Neuronal stem cell (in vitro differentiated cells): ENCODE data around the gene MTTP.

ENCODE experiments used
- DNase-seq: peaks from one replicate; pipeline ENCODE4 v3.0.0-alpha.2; 2013; ENCODE audit warnings: low spot score
- H2AFZ ChIP-seq: one replicate; pipeline ENCODE4 v1.6.1; 2013; ENCODE audit warnings: mild to moderate bottlenecking, low read length, inconsistent platforms
- H2AK5ac ChIP-seq: 2 replicates; pipeline ENCODE4 v1.6.1; 2013; ENCODE audit warnings: low read depth, mild to moderate bottlenecking, inconsistent platforms, low read length, moderate library complexity, mixed read lengths
- H2BK120ac ChIP-seq: 2 replicates; pipeline ENCODE4 v1.6.1; 2013; ENCODE audit warnings: low read depth, mild to moderate bottlenecking, inconsistent platforms, low read length, moderate library complexity, mixed read lengths
- H2BK12ac ChIP-seq: one replicate; pipeline ENCODE4 v1.6.1; 2013; ENCODE audit warnings: low read length, inconsistent platforms
- H2BK15ac ChIP-seq: 2 replicates; pipeline ENCODE4 v1.6.1; 2013; ENCODE audit warnings: mild to moderate bottlenecking, low read length, inconsistent platforms, mixed read lengths
- H2BK5ac ChIP-seq: one replicate; pipeline ENCODE4 v1.6.1; 2013; ENCODE audit warnings: inconsistent platforms, mild to moderate bottlenecking, low read length, moderate library complexity
- H3K14ac ChIP-seq: one replicate; pipeline ENCODE4 v1.6.1; 2013; ENCODE audit warnings: low read length, inconsistent platforms
- H3K18ac ChIP-seq: 2 replicates; pipeline ENCODE4 v1.6.1; 2013; ENCODE audit warnings: low read length, inconsistent platforms
- H3K23ac ChIP-seq: 2 replicates; pipeline ENCODE4 v1.6.1; 2013; ENCODE audit warnings: low read depth, mild to moderate bottlenecking, mixed read lengths, low read length, inconsistent platforms; ENCODE audit not compliant: poor library complexity
- H3K27ac ChIP-seq: replicated peaks from 3 replicates; pipeline ENCODE4 v1.5.1; 2013; ENCODE audit warnings: low read length, inconsistent platforms
- H3K27me3 ChIP-seq, 3 experiments: 2 replicates each; pipeline ENCODE4 v1.6.1; 2013; ENCODE audit warnings: low read length in 3 of 3, mild to moderate bottlenecking in 2 of 3, inconsistent platforms in 1 of 3, low read depth in 1 of 3, mixed read lengths in 1 of 3, moderate library complexity in 1 of 3; ENCODE audit not compliant: control insufficient read depth in 3 of 3, insufficient read depth in 3 of 3
- H3K36me3 ChIP-seq, 2 donors: replicated peaks in 1 of 2; 2 replicates each; pipeline ENCODE4 v1.6.1; 2013; ENCODE audit warnings: low read length in 2 of 2; ENCODE audit not compliant: control insufficient read depth in 2 of 2, insufficient read depth in 2 of 2
- H3K4ac ChIP-seq: 2 replicates; pipeline ENCODE4 v1.6.1; 2013; ENCODE audit warnings: inconsistent platforms, mild to moderate bottlenecking, low read length, moderate library complexity
- H3K4me1 ChIP-seq, 2 donors: 1 replicate in 1 of 2; 2 replicates in 1 of 2; pipeline ENCODE4 v1.6.1; 2013; ENCODE audit warnings: low read length in 2 of 2, low read depth in 1 of 2; ENCODE audit not compliant: control insufficient read depth in 2 of 2, insufficient read depth in 1 of 2
- H3K4me2 ChIP-seq: one replicate; pipeline ENCODE4 v1.6.1; 2013; ENCODE audit warnings: mild to moderate bottlenecking, low read length, inconsistent platforms; ENCODE audit not compliant: insufficient read depth, poor library complexity, severe bottlenecking
- H3K4me3 ChIP-seq, 2 donors: 2 replicates each; pipeline ENCODE4 v1.5.1; 2013; ENCODE audit warnings: low read length in 2 of 2, mild to moderate bottlenecking in 2 of 2, inconsistent platforms in 1 of 2, moderate library complexity in 1 of 2
- H3K79me1 ChIP-seq: one replicate; pipeline ENCODE4 v1.6.1; 2013; ENCODE audit warnings: low read depth, mild to moderate bottlenecking, inconsistent platforms, low read length, moderate library complexity
- H3K9ac ChIP-seq: one replicate; pipeline ENCODE4 v1.6.1; 2013; ENCODE audit warnings: mild to moderate bottlenecking, low read depth, low read length, inconsistent platforms; ENCODE audit not compliant: poor library complexity
- H3K9me3 ChIP-seq, 2 donors: replicated peaks in 1 of 2; 2 replicates each; pipeline versions ENCODE3 to v1.6.1; 2013; ENCODE audit warnings: low read length in 2 of 2, mild to moderate bottlenecking in 2 of 2, inconsistent platforms in 1 of 2, low read depth in 1 of 2, mixed read lengths in 1 of 2, moderate library complexity in 1 of 2; ENCODE audit not compliant: control insufficient read depth in 2 of 2, insufficient read depth in 1 of 2
- H4K8ac ChIP-seq: one replicate; pipeline ENCODE4 v1.6.1; 2013; ENCODE audit warnings: low read depth, mild to moderate bottlenecking, inconsistent platforms, low read length, moderate library complexity
- H4K91ac ChIP-seq: one replicate; pipeline ENCODE4 v1.6.1; 2013; ENCODE audit warnings: low read length, low read depth, mild to moderate bottlenecking, inconsistent platforms; ENCODE audit not compliant: poor library complexity
- WGBS, 2 donors: extraction: QIAGEN DNeasy Blood & Tissue Kit; methylation state at CpG; one replicate each; pipeline ENCODE4 v1.1.7; 2013; ENCODE audit warnings: missing lambda C conversion rate in 2 of 2, mixed read lengths in 1 of 2; ENCODE audit not compliant: insufficient read length in 2 of 2, insufficient replicate concordance in 1 of 2; ENCODE audit errors: extremely low coverage in 2 of 2; 5-methylcytosine and 5-hydroxymethylcytosine counted together

The MTTP gene

GRCh38 chr4:99552872-99553271, 21.8 kb upstream of the MTTP start:
- Histone ChIP-seq H2BK5ac (no peak overlapping the region), H3K79me1 (no peaks in the 10 kb centered on the region), H4K8ac (no peak overlapping the region), H3K18ac (no peak overlapping the region), H2AK5ac (no peak overlapping the region), H3K9me3 (no peaks in the 10 kb centered on the region), H3K14ac (no peak overlapping the region), H2BK12ac (no peak overlapping the region), H4K91ac (no peak overlapping the region), H3K4ac (no peak overlapping the region), H2AFZ (no peak overlapping the region), H3K23ac (no peak overlapping the region), H3K27ac (no peak overlapping the region), H3K36me3 (peaks cover 0 to 2% of the 10 kb centered on the region in 2 donors), H3K4me3 (no peak overlapping the region), H2BK120ac (no peak overlapping the region), H3K27me3 (no peaks in the 10 kb centered on the region), H3K4me2 (no peak overlapping the region), H3K4me1 (no peaks in the 10 kb centered on the region), H3K9ac (no peak overlapping the region), H2BK15ac (no peak overlapping the region)
- WGBS, 2 donors, result no CpG with 5 or more reads among the region's 2 CpGs
- no peak for DNase-seq

GRCh38 chr4:99563310-99564186, 11.1 kb upstream of the MTTP start, which contains the start of gene TRMT10A:
Gene TRMT10A, minus strand, starts transcription at chr4:99564039. Its CDS starts 4,701 bp downstream, at chr4:99559338.
- Histone ChIP-seq H2AK5ac (no peak within 1 kb of the TSS), H2BK120ac (no peak within 1 kb of the TSS), H2BK15ac (no peak within 1 kb of the TSS), H3K9ac (peak within 1 kb of the TSS; percentile 79), H3K4me1 (no peaks in the 10 kb centered on the region), H3K4me3 (peak within 1 kb of the TSS; percentile 84 to 97), H3K4ac (no peak within 1 kb of the TSS), H2BK12ac (no peak within 1 kb of the TSS), H3K9me3 (no peaks in the 10 kb centered on the region), H3K23ac (peak within 1 kb of the TSS; percentile 85), H2BK5ac (peak within 1 kb of the TSS; percentile 94), H4K8ac (no peak within 1 kb of the TSS), H4K91ac (no peak within 1 kb of the TSS), H3K27ac (peak within 1 kb of the TSS; percentile 92), H3K36me3 (no peaks in the 10 kb centered on the region), H3K14ac (no peak within 1 kb of the TSS), H3K27me3 (no peaks in the 10 kb centered on the region), H3K79me1 (no peaks in the 10 kb centered on the region), H3K18ac (peak within 1 kb of the TSS; percentile 97), H3K4me2 (peak within 1 kb of the TSS; percentile 51), H2AFZ (peak within 1 kb of the TSS; percentile 95)
- DNase-seq, result peak; percentile 95
- no CpG with 5 or more reads among the region's 48 CpGs for whole genome bisulfite sequencing, 2 donors

GRCh38 chr4:99564921-99565320, 9.7 kb upstream of the MTTP start:
- no peak overlapping the region for H3K27ac ChIP-seq
- no peak overlapping the region for H3K14ac ChIP-seq
- H3K23ac ChIP-seq, result no peak overlapping the region
- no peak overlapping the region for H2AK5ac ChIP-seq
- no peak for DNase-seq
- H3K4me2 ChIP-seq, result no peak overlapping the region
- H2BK15ac ChIP-seq, result no peak overlapping the region
- H3K9ac ChIP-seq, result no peak overlapping the region
- no peak overlapping the region for H3K4me3 ChIP-seq
- H3K18ac ChIP-seq, result no peak overlapping the region
- H3K4ac ChIP-seq, result no peak overlapping the region
- H2BK12ac ChIP-seq, result no peak overlapping the region
- H4K8ac ChIP-seq, result no peak overlapping the region
- H3K9me3 ChIP-seq, result no peaks in the 10 kb centered on the region
- H2AFZ ChIP-seq, result peak overlapping the region; percentile 95
- H4K91ac ChIP-seq, result no peak overlapping the region
- no peaks in the 10 kb centered on the region for H3K36me3 ChIP-seq
- H2BK120ac ChIP-seq, result no peak overlapping the region
- H2BK5ac ChIP-seq, result no peak overlapping the region
- H3K27me3 ChIP-seq, result no peaks in the 10 kb centered on the region
- H3K4me1 ChIP-seq, result no peaks in the 10 kb centered on the region
- H3K79me1 ChIP-seq, result no peaks in the 10 kb centered on the region

- H3K18ac ChIP-seq, result no peak overlapping the region
- no peak for DNase-seq
- H3K23ac ChIP-seq, result no peak overlapping the region
- no peak overlapping the region for H3K14ac ChIP-seq
- H2BK5ac ChIP-seq, result no peak overlapping the region
- H3K4me2 ChIP-seq, result no peak overlapping the region
- H4K8ac ChIP-seq, result no peak overlapping the region
- no peak overlapping the region for H3K27ac ChIP-seq
- no peak overlapping the region for H2BK120ac ChIP-seq
- no peaks in the 10 kb centered on the region for H3K27me3 ChIP-seq
- H3K4me3 ChIP-seq, result no peak overlapping the region
- no peak overlapping the region for H3K4ac ChIP-seq
- no peaks in the 10 kb centered on the region for H3K79me1 ChIP-seq
- WGBS, 2 donors, result no CpG with 5 or more reads among the region's 1 CpG
- no peaks in the 10 kb centered on the region for H3K36me3 ChIP-seq
- no peak overlapping the region for H2BK12ac ChIP-seq
- H2BK15ac ChIP-seq, result no peak overlapping the region
- peak overlapping the region; percentile 19 for H2AFZ ChIP-seq
- no peaks in the 10 kb centered on the region for H3K9me3 ChIP-seq
- peaks cover 0 to 12% of the 10 kb centered on the region in 2 donors for H3K4me1 ChIP-seq
- H3K9ac ChIP-seq, result no peak overlapping the region
- no peak overlapping the region for H4K91ac ChIP-seq
- no peak overlapping the region for H2AK5ac ChIP-seq
Observed at GRCh38 chr4:99571883-99572282, 2.7 kb upstream of the MTTP start.
